PFSK-1 (cell line): ENCODE measurements around the gene CST6.

ENCODE experiments used
- FOXP2 ChIP-seq: optimal IDR thresholded peaks from 2 replicates; pipeline ENCODE3; 2011; ENCODE audit warnings: borderline replicate concordance, control low read depth, inconsistent platforms; ENCODE audit not compliant: insufficient read depth; ENCODE audit errors: extremely low read length, extremely low read depth
- POLR2AphosphoS5 ChIP-seq: IDR thresholded peaks from 2 replicates; pipeline ENCODE4 v1.6.1; 2012; ENCODE audit warnings: low read depth, mild to moderate bottlenecking, control low read depth, low read length, moderate library complexity
- REST ChIP-seq, 2 experiments: IDR thresholded peaks; 2 replicates each; pipeline versions ENCODE4 v1.6.1 to v1.8.0; 2011 to 2012; ENCODE audit warnings: low read depth in 2 of 2, low read length in 2 of 2, control low read depth in 1 of 2, inconsistent platforms in 1 of 2, mild to moderate bottlenecking in 1 of 2, moderate library complexity in 1 of 2; ENCODE audit not compliant: insufficient read depth in 1 of 2
- SIN3A ChIP-seq: IDR thresholded peaks from 2 replicates; pipeline ENCODE4 v1.6.1; 2012; ENCODE audit warnings: mild to moderate bottlenecking, low read length, moderate library complexity, borderline replicate concordance; ENCODE audit not compliant: insufficient read depth
- TAF1 ChIP-seq: IDR thresholded peaks from 2 replicates; pipeline ENCODE4 v1.6.1; 2012; ENCODE audit warnings: low read length, control low read depth, borderline replicate concordance; ENCODE audit not compliant: insufficient read depth

CST6 gene

DNA sequence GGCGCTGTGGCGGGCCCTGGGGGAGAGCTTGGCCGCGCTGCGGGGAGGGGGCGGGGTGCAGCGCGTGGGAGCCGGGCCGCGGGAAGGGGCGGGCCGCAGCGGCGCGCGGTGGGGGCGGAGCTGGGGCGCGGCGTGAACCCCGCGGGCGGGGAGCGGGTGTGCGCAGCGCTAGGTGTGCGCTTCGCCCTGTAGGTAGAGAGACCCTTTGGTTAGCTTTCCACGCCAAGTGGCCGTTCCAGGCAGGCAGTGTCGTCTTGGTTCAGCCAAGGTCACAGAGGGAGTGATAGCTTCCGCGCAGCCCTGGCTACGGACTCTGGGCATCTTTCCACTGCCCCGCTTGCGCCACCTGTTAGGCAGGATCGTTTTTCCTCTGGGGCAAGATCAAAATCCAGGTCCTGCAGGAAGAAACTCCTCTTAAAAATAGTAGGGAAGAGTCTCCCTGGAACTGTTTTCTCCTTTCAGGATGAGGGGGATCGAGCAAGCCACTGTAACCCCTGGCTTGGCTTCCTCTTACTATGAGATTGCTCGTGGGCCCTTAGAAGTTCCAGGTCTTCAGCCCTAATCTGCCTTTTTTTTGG, 9.1 kb upstream of the CST6 start:
- TF ChIP-seq REST (IDR thresholded peaks at IDR 0.05; ENCODE audit: insufficient read depth in 1 of 2, low read depth in 2 of 2, low read length in 2 of 2), result no peak
- TF ChIP-seq FOXP2, result peak; percentile 25
- TF ChIP-seq POLR2AphosphoS5, result no peak
- no peak for TF ChIP-seq SIN3A

DNA sequence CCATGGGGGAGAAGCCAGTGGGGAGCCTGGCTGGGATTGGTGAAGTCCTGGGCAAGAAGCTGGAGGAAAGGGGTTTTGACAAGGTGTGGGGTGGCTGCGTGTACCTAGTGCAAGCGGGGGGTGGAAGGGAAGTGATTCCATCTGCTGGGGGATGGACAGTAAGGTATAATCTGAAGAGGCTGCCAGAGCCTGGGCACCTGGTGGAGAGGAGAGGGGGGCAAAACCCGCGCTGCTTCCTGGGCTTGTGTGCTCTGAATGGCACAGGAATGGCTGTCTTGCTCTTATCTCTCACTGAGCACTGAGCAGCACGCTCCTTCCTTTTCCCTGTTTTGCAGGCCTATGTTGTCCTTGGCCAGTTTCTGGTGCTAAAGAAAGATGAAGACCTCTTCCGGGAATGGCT, 8.5 kb upstream of the CST6 start:
- TF ChIP-seq SIN3A (no peak), POLR2AphosphoS5 (no peak), TAF1 (no peak), FOXP2 (no peak), REST (IDR thresholded peaks at IDR 0.05; ENCODE audit: insufficient read depth in 1 of 2, low read depth in 2 of 2, low read length in 2 of 2) (no peak)

- TF ChIP-seq POLR2AphosphoS5 (no peak), TAF1 (no peak), REST (IDR thresholded peaks at IDR 0.05; ENCODE audit: insufficient read depth in 1 of 2, low read depth in 2 of 2, low read length in 2 of 2) (no peak), FOXP2 (no peak), SIN3A (no peak)
These were observed 7.6 kb upstream of the CST6 start for GRCh38 chr11:66004186-66004585.

- TF ChIP-seq FOXP2 (no peak), POLR2AphosphoS5 (0 out of 2 replicates have a peak, but pooled peaks have one; percentile 40)
These were observed 5.5 kb upstream of the CST6 start for GRCh38 chr11:66006134-66006890.

GRCh38 chr11:66006891-66007176, 5.0 kb upstream of the CST6 start:
- TF ChIP-seq POLR2AphosphoS5 (no peak), SIN3A (no peak), FOXP2 (no peak), REST (IDR thresholded peaks at IDR 0.05; ENCODE audit: insufficient read depth in 1 of 2, low read depth in 2 of 2, low read length in 2 of 2) (no peak), TAF1 (no peak)
